K562 (cell line): Measurements from ENCODE around the gene PTPN7. TPM values are rescaled to one million over a fixed set of nuclear protein-coding genes. Genes with fewer than 3 reads are reported as not detected.
A peak's percentile ranks its signal among the peaks of the same experiment; 100 is the strongest.

ENCODE experiments used
- BRCA1 ChIP-seq, 2 experiments: fragments of 450-650 bp in 1 of 2; sonication (generic) in 1 of 2; formaldehyde crosslinking in 1 of 2; IDR thresholded peaks; 2 replicates each; pipeline versions ENCODE4 v1.5.0 to v1.6.1; 2017 to 2020; ENCODE audit warnings: mild to moderate bottlenecking in 1 of 2, missing genetic modification reagents in 1 of 2
- ETV6 ChIP-seq, 3 experiments: fragments of 150-350 bp in 1 of 3; sonication (generic) in 1 of 3; formaldehyde crosslinking in 1 of 3; IDR thresholded peaks; 2 replicates each; pipeline versions ENCODE4 v1.6.1 to v1.8.0; 2014 to 2022; ENCODE audit warnings: borderline replicate concordance in 2 of 3, low read depth in 2 of 3, antibody characterized with exemption in 1 of 3, low read length in 1 of 3, mild to moderate bottlenecking in 1 of 3, missing genetic modification reagents in 1 of 3
- FOXP1 ChIP-seq: sonication (generic); formaldehyde crosslinking; IDR thresholded peaks from 2 replicates; pipeline ENCODE4 v1.8.0; 2022; ENCODE audit warnings: mild to moderate bottlenecking, missing genetic modification reagents
- HNRNPLL ChIP-seq: fragments of 200-400 bp; formaldehyde crosslinking; IDR thresholded peaks from 2 replicates; pipeline ENCODE4 v1.6.1; 2017; ENCODE audit warnings: low read length, low read depth, mild to moderate bottlenecking; ENCODE audit not compliant: poor library complexity, severe bottlenecking
- ID3 ChIP-seq, 2 experiments: fragments of 250-450 bp in 1 of 2; fragments of 450-650 bp in 1 of 2; sonication (Bioruptor Pico) in 1 of 2; IDR thresholded peaks; 2 replicates each; pipeline versions ENCODE4 v1.6.1 to v1.8.0; 2016 to 2021; ENCODE audit warnings: mild to moderate bottlenecking in 2 of 2, moderate library complexity in 2 of 2, missing compliant biosample characterization in 1 of 2, missing genetic modification characterization in 1 of 2
- MIER1 ChIP-seq: fragments of 450-650 bp; IDR thresholded peaks from 2 replicates; pipeline ENCODE4 v1.6.1; 2016; ENCODE audit warnings: antibody characterized with exemption, mild to moderate bottlenecking, low read depth
- PHF20 ChIP-seq: fragments of 450-650 bp; IDR thresholded peaks from 2 replicates; pipeline ENCODE4 v1.6.1; 2018; ENCODE audit not compliant: partially characterized antibody
- TAF1 ChIP-seq: IDR thresholded peaks from 2 replicates; pipeline ENCODE4 v1.6.1; 2011; ENCODE audit warnings: mild to moderate bottlenecking, low read length, moderate library complexity; ENCODE audit not compliant: insufficient read depth, control insufficient read depth, severe bottlenecking; ENCODE audit errors: extremely low read depth
- THAP12 ChIP-seq: fragments of 250-450 bp; sonication (Bioruptor Pico); IDR thresholded peaks from 2 replicates; pipeline ENCODE4 v1.9.0; 2021; ENCODE audit warnings: mild to moderate bottlenecking, inconsistent platforms
- ZNF407 ChIP-seq: fragments of 450-650 bp; IDR thresholded peaks from 2 replicates; pipeline ENCODE4 v1.6.1; 2016; ENCODE audit warnings: low read depth
- ZNF655 ChIP-seq: fragments of 250-450 bp; sonication (Bioruptor Pico); IDR thresholded peaks from 2 replicates; pipeline ENCODE4 v1.5.0; 2021
- ZNF695 ChIP-seq: fragments of 450-650 bp; formaldehyde crosslinking; IDR thresholded peaks from 2 replicates; pipeline ENCODE4 v1.4.0; 2020; ENCODE audit warnings: mild to moderate bottlenecking, moderate library complexity
- polyA plus RNA-seq, 8 experiments: library from polyadenylated mRNA; depleted of rRNA in 4 of 8; stranded (reverse) in 5 of 8; unstranded in 3 of 8; fragments of >200 nt; fragmentation: Nextera tagmentation in 2 of 8; fragmentation: Illumina TruSeq in 1 of 8; extraction: Ambion mirVana in 2 of 8; extraction: Trizol in 1 of 8; gene quantifications; 2 replicates each; pipeline versions ENCODE4 v1.2.1 to v1.2.3, GENCODE V29; 2011 to 2014; ENCODE audit warnings: inconsistent platforms in 1 of 8, missing spikeins in 1 of 8
- total RNA-seq, 7 experiments: library from RNA; depleted of rRNA in 6 of 7; stranded (reverse); fragments of >200 nt in 6 of 7; fragmentation: Illumina TruSeq in 2 of 7; extraction: Trizol in 2 of 7; gene quantifications; 2 replicates each; pipeline versions ENCODE4 v1.2.1 to v1.2.3, GENCODE V29; 2011 to 2021; ENCODE audit warnings: low replicate concordance in 1 of 7

PTPN7 gene
- total and polyA plus RNA-seq, 9 of the 15 experiments (the other 6 are each of a cell fraction or from before 2014, with no cell fraction given), result 18.7 to 144 (median 120) TPM

GRCh38 chr1:202159534-202160371 is 649 bp downstream of the PTPN7 start (continued):
- no peak for TF ChIP-seq ZNF655 (CRISPR knock-in tag)
- TF ChIP-seq FOXP1 (CRISPR knock-in tag), result no peak
- TF ChIP-seq ID3 (CRISPR knock-in tag; IDR thresholded peaks at IDR 0.05), result no peak
- no peak; the same call in 1 of the 2 replicates for TF ChIP-seq ID3 (tag; IDR thresholded peaks at IDR 0.05)
- TF ChIP-seq THAP12, result no peak; the same call in 1 of the 2 replicates
- TF ChIP-seq ZNF695 (CRISPR knock-in tag), result no peak
- peak; percentile 83 for TF ChIP-seq TAF1
- peak; percentile 53; the same call in 1 of the 2 replicates for TF ChIP-seq ZNF407
- TF ChIP-seq HNRNPLL, result peak; percentile 22
- peak; percentile 5 for TF ChIP-seq PHF20
- TF ChIP-seq MIER1, result no peak
- no peak; a peak in 1 of 4 replicates for TF ChIP-seq ETV6 (IDR thresholded peaks at IDR 0.05; ENCODE audit: borderline replicate concordance in 1 of 2, low read depth in 2 of 2, low read length in 1 of 2)
- no peak for TF ChIP-seq ETV6 (CRISPR knock-in tag; IDR thresholded peaks at IDR 0.05; ENCODE audit: borderline replicate concordance)
- no peak for TF ChIP-seq BRCA1 (IDR thresholded peaks at IDR 0.05)
- no peak for TF ChIP-seq BRCA1 (CRISPR knock-in tag; IDR thresholded peaks at IDR 0.05)
